Neural cell (in vitro differentiated cells): ENCODE results near the gene EPHB4. TPM values are rescaled to one million over a fixed set of nuclear protein-coding genes. Genes with fewer than 3 reads are reported as not detected.

Experiments
- H2AFZ ChIP-seq: fragments of 200-600, 300-800 bp; sonication (generic), shearing (Covaris generic); 2 replicates; pipeline ENCODE4 v1.6.0; 2014; ENCODE audit warnings: low read depth, mild to moderate bottlenecking, antibody characterized with exemption, low read length, moderate library complexity
- H3F3A ChIP-seq: fragments of 200-600 bp; shearing (Covaris generic); 2 replicates; pipeline ENCODE4 v1.6.1; 2016; ENCODE audit warnings: mild to moderate bottlenecking, moderate library complexity, mixed read lengths, antibody characterized with exemption, low read length; ENCODE audit not compliant: insufficient read depth, poor library complexity, severe bottlenecking
- H3K27ac ChIP-seq: fragments of 200-600, 300-800 bp; sonication (generic), shearing (Covaris generic); 2 replicates; pipeline ENCODE4 v1.5.1; 2014; ENCODE audit warnings: mild to moderate bottlenecking, low read length, moderate library complexity
- H3K27me3 ChIP-seq: fragments of 300-800, 200-600 bp; sonication (generic), shearing (Covaris generic); 2 replicates; pipeline ENCODE4 v1.6.0; 2014; ENCODE audit warnings: mild to moderate bottlenecking, low read depth, low read length, moderate library complexity; ENCODE audit not compliant: insufficient read depth
- H3K36me3 ChIP-seq: fragments of 300-800, 200-600 bp; sonication (generic), shearing (Covaris generic); 2 replicates; pipeline ENCODE4 v1.5.1; 2014; ENCODE audit warnings: mild to moderate bottlenecking, antibody characterized with exemption, low read length, moderate library complexity; ENCODE audit not compliant: insufficient read depth
- H3K4me2 ChIP-seq: fragments of 300-800, 200-600 bp; sonication (generic), shearing (Covaris generic); 2 replicates; pipeline ENCODE4 v1.6.0; 2014; ENCODE audit warnings: mild to moderate bottlenecking, low read length
- H3K4me3 ChIP-seq: fragments of 300-800, 200-600 bp; sonication (generic), shearing (Covaris generic); 2 replicates; pipeline ENCODE4 v1.5.1; 2014; ENCODE audit warnings: mild to moderate bottlenecking, low read length, moderate library complexity
- H3K79me2 ChIP-seq: fragments of 200-600 bp; shearing (Covaris generic); replicated peaks from 2 replicates; pipeline ENCODE4 v1.6.0; 2014; ENCODE audit warnings: mild to moderate bottlenecking, low read length, moderate library complexity; ENCODE audit not compliant: insufficient read depth
- H3K9ac ChIP-seq: fragments of 300-800, 200-600 bp; sonication (generic), shearing (Covaris generic); 2 replicates; pipeline ENCODE4 v1.6.1; 2016; ENCODE audit warnings: mild to moderate bottlenecking, low read length, mixed read lengths
- H3K9me2 ChIP-seq: fragments of 200-600 bp; shearing (Covaris generic); 2 replicates; pipeline ENCODE4 v1.6.1; 2016; ENCODE audit warnings: mild to moderate bottlenecking, low read length, mixed read lengths; ENCODE audit not compliant: insufficient read depth
- H3K9me3 ChIP-seq: fragments of 200-600, 300-800 bp; sonication (generic), shearing (Covaris generic); 2 replicates; pipeline ENCODE4 v1.6.1; 2016; ENCODE audit warnings: mild to moderate bottlenecking, mixed run types, low read length, moderate library complexity, mixed read lengths
- H4K20me1 ChIP-seq: fragments of 200-600 bp; shearing (Covaris generic); 2 replicates; pipeline ENCODE4 v1.6.1; 2016; ENCODE audit warnings: mild to moderate bottlenecking, mixed run types; ENCODE audit not compliant: insufficient read depth
- EP300 ChIP-seq: fragments of 450-650 bp; conservative IDR thresholded peaks from 2 replicates; pipeline ENCODE4 v1.6.1; 2014; ENCODE audit warnings: antibody characterized with exemption, mild to moderate bottlenecking, moderate library complexity; ENCODE audit not compliant: poor library complexity, severe bottlenecking
- EZH2 ChIP-seq: fragments of 200-600, 300-800 bp; shearing (Covaris generic), sonication (generic); IDR thresholded peaks from 2 replicates; pipeline ENCODE4 v1.6.1; 2014; ENCODE audit warnings: antibody characterized with exemption, low read length, borderline replicate concordance, mild to moderate bottlenecking; ENCODE audit not compliant: insufficient read depth, poor library complexity, severe bottlenecking
- MXI1 ChIP-seq: fragments of 450-650 bp; conservative IDR thresholded peaks from 2 replicates; pipeline ENCODE4 v1.6.1; 2014; ENCODE audit warnings: antibody characterized with exemption, mild to moderate bottlenecking; ENCODE audit not compliant: poor library complexity, severe bottlenecking
- POLR2AphosphoS5 ChIP-seq: IDR thresholded peaks from 2 replicates; pipeline ENCODE4 v1.6.1; 2012
- RAD21 ChIP-seq: fragments of 450-650 bp; conservative IDR thresholded peaks from 2 replicates; pipeline ENCODE4 v1.6.1; 2014; ENCODE audit warnings: antibody characterized with exemption, mild to moderate bottlenecking, moderate library complexity
- SMC3 ChIP-seq: fragments of 450-650 bp; conservative IDR thresholded peaks from 2 replicates; pipeline ENCODE4 v1.6.1; 2014; ENCODE audit warnings: antibody characterized with exemption, mild to moderate bottlenecking, moderate library complexity; ENCODE audit not compliant: poor library complexity
- TAF1 ChIP-seq: IDR thresholded peaks from 2 replicates; pipeline ENCODE4 v1.6.1; 2012; ENCODE audit warnings: low read depth
- polyA plus RNA-seq: library from polyadenylated mRNA; depleted of rRNA; stranded (reverse); fragments of >200 nt; gene quantifications from 2 replicates; pipeline ENCODE4 v1.2.3, GENCODE V29; 2014
- TF ChIP-seq, protein P1 (sequence below): fragments of 450-650 bp; IDR thresholded peaks from 2 replicates; pipeline ENCODE4 v1.5.1; 2014; ENCODE audit warnings: antibody characterized with exemption, mild to moderate bottlenecking, moderate library complexity; ENCODE audit not compliant: poor library complexity, severe bottlenecking
- TF ChIP-seq, protein P2 (sequence below): IDR thresholded peaks from 2 replicates; pipeline ENCODE4 v1.6.1; 2012; ENCODE audit warnings: borderline replicate concordance

The EPHB4 gene
- polyA plus RNA-seq, 1 donor from 2014 or later, result 0.92 TPM

DNA sequence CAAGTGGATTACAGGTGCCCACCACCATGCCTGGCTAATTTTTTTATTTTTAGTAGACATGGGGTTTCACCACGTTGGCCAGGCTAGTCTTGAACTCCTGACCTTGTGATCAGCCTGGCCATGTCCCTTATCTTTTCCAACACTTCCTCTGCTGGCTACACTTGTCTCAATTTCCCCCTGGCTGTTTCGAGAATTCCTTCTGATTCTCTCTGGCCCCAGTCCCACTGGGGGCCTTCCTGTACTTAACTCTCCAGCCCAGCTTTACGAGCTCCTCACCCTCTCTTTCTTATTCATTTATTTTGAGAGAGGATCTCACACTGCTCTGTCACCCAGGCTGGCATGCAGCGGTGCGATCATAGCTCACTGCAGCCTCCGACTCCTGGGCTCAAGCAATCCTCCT, 8.5 kb downstream of the EPHB4 start:
- H3K4me2 ChIP-seq, result no peak overlapping the region
- H3K27ac ChIP-seq, result no peak overlapping the region
- H3K4me3 ChIP-seq, result no peak overlapping the region
- H3K79me2 ChIP-seq, result no peaks in the 10 kb centered on the region
- H3K9me2 ChIP-seq, result no peaks in the 10 kb centered on the region
- no peaks in the 10 kb centered on the region for H3K36me3 ChIP-seq
- TF ChIP-seq EP300 (no peak), TAF1 (no peak), POLR2AphosphoS5 (no peak), RAD21 (no peak), EZH2 (no peak), SMC3 (no peak), MXI1 (no peak)
- TF ChIP-seq, protein P1, sequence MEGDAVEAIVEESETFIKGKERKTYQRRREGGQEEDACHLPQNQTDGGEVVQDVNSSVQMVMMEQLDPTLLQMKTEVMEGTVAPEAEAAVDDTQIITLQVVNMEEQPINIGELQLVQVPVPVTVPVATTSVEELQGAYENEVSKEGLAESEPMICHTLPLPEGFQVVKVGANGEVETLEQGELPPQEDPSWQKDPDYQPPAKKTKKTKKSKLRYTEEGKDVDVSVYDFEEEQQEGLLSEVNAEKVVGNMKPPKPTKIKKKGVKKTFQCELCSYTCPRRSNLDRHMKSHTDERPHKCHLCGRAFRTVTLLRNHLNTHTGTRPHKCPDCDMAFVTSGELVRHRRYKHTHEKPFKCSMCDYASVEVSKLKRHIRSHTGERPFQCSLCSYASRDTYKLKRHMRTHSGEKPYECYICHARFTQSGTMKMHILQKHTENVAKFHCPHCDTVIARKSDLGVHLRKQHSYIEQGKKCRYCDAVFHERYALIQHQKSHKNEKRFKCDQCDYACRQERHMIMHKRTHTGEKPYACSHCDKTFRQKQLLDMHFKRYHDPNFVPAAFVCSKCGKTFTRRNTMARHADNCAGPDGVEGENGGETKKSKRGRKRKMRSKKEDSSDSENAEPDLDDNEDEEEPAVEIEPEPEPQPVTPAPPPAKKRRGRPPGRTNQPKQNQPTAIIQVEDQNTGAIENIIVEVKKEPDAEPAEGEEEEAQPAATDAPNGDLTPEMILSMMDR, result no peak
- no peaks in the 10 kb centered on the region for H3K27me3 ChIP-seq
- no peaks in the 10 kb centered on the region for H4K20me1 ChIP-seq
- H2AFZ ChIP-seq, result no peak overlapping the region
- no peaks in the 10 kb centered on the region for H3F3A ChIP-seq
- H3K9me3 ChIP-seq, result no peaks in the 10 kb centered on the region
- no peak overlapping the region for H3K9ac ChIP-seq

DNA sequence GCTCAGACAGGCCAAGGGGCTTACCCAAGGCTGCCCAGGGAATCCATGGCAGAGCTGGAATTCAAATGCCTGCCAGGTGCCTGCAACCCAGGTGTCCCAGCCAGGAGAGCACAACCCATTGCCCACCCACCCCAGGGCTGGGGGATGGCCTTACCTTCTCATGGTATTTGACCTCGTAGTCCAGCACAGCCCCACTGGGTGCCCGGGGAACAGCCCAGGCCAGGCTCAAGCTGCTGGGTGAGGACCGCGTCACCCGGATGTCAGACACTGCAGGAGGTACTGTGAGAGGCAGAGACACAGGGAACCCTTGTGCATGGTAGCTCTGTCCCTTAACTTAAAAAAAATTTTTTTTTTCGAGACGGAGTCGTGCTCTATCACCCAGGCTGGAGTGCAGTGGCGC, 9.0 kb downstream of the EPHB4 start:
- Histone ChIP-seq H3K27me3 (no peaks in the 10 kb centered on the region), H2AFZ (no peak overlapping the region), H3F3A (no peaks in the 10 kb centered on the region), H3K9me3 (no peaks in the 10 kb centered on the region), H3K27ac (no peak overlapping the region), H4K20me1 (no peaks in the 10 kb centered on the region), H3K9me2 (no peaks in the 10 kb centered on the region), H3K79me2 (no peaks in the 10 kb centered on the region), H3K9ac (no peak overlapping the region), H3K36me3 (no peaks in the 10 kb centered on the region), H3K4me3 (no peak overlapping the region), H3K4me2 (no peak overlapping the region)
- TF ChIP-seq POLR2AphosphoS5 (no peak), SMC3 (no peak), TAF1 (no peak), EZH2 (no peak), EP300 (no peak), MXI1 (no peak), RAD21 (no peak)
- TF ChIP-seq, protein P2, sequence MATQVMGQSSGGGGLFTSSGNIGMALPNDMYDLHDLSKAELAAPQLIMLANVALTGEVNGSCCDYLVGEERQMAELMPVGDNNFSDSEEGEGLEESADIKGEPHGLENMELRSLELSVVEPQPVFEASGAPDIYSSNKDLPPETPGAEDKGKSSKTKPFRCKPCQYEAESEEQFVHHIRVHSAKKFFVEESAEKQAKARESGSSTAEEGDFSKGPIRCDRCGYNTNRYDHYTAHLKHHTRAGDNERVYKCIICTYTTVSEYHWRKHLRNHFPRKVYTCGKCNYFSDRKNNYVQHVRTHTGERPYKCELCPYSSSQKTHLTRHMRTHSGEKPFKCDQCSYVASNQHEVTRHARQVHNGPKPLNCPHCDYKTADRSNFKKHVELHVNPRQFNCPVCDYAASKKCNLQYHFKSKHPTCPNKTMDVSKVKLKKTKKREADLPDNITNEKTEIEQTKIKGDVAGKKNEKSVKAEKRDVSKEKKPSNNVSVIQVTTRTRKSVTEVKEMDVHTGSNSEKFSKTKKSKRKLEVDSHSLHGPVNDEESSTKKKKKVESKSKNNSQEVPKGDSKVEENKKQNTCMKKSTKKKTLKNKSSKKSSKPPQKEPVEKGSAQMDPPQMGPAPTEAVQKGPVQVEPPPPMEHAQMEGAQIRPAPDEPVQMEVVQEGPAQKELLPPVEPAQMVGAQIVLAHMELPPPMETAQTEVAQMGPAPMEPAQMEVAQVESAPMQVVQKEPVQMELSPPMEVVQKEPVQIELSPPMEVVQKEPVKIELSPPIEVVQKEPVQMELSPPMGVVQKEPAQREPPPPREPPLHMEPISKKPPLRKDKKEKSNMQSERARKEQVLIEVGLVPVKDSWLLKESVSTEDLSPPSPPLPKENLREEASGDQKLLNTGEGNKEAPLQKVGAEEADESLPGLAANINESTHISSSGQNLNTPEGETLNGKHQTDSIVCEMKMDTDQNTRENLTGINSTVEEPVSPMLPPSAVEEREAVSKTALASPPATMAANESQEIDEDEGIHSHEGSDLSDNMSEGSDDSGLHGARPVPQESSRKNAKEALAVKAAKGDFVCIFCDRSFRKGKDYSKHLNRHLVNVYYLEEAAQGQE, result no peak
- TF ChIP-seq, protein P1, result no peak
